Measurements from ENCODE around the gene SUMO2.
"Not testable (repeated sequence)": the region's sequence is repeated elsewhere in the genome, so short reads cannot be mapped to it uniquely, and the experiment has no call there.

The SUMO2 gene

GRCh38 chr17:75181608-75182318, 996 bp downstream of the SUMO2 start:
- no peak for DNase-seq

DNA sequence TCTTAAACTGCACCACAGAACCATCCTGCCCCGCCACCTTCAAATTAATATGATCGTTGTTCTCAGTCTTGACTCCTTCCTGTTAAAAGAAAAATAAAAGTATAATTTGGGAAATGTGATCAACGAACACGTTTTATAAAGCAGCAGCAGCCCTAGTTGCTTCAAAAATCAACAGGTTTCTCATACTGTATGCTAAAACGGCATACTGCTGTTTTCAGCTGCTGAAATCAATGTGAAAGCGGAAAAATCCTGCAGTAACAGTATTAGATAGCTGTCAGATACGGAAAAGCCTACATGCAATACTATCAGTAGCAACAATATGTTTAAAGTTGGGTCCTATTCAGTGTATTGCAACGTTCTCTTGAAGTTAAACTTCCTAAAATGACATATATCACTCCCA, 1.6 kb downstream of the SUMO2 start:
- no peak for DNase-seq

DNA sequence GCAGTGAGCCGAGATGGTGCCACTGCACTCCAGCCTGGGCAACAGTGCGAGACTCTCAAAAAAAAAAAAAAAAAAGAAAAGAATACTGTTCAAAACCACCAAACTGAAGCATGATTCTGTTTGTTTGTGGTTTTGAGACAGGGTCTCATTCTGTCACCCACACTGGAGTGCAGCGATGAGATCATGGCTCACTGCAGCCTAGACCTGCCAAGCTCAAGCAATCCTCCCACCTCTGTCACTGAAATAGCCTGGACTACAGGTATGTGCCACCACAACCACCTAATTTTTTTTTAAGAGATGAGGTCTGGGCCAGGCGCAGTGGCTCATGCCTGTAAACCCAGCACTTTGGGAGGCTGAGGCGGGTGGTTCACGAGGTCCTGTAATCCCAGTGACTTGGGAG, 4.3 kb downstream of the SUMO2 start:
- DNase-seq, result no peak

DNA sequence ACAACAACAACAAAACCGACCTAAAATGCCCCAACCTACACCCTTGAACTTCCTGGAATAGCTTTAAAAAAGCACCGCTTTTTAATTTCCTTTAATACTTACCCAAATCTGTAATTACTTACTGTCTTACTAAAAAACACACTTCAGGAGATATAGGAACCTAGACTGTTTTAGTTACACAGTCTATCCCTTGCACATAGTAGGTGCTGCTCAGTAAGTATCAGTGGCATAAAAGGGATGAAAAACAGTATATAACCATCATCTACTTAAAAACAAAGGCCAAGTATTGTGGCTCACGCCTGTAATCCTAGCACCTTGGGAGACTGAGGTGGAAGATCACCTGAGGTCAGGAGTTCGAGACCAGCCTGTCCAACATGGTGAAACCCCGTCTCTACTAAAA, 6.1 kb downstream of the SUMO2 start:
- no peak for DNase-seq

- DNase-seq, result no peak
These were observed 7.8 kb downstream of the SUMO2 start for GRCh38 chr17:75174996-75175395.

- no peak for DNase-seq
These were observed 9.2 kb downstream of the SUMO2 start for GRCh38 chr17:75173526-75173925.

DNA sequence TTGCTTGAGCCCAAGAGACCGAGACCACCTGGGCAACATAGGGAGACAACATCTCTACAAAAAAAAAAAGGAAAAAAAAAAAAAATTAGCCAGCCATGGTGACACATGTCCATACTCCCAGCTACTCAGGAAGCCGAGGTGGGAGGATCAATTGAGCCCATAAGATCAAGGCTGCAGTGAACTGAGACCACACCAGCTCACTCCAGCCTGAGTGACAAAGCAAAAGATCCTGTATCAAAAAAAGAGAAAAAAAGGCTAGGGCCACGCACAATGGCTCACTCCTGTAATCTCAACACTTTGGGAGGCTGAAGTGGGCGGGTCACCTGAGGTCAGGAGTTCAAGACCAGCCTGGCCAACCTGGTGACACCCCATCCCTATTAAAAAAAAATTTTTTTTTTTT, 13.8 kb downstream of the SUMO2 start:
- no peak for DNase-seq

- DNase-seq, result not testable (repeated sequence)
These were observed 18.2 kb downstream of the SUMO2 start for GRCh38 chr17:75164606-75165005.

GRCh38 chr17:75163074-75163473, 19.7 kb downstream of the SUMO2 start:
- no peak for DNase-seq

DNA sequence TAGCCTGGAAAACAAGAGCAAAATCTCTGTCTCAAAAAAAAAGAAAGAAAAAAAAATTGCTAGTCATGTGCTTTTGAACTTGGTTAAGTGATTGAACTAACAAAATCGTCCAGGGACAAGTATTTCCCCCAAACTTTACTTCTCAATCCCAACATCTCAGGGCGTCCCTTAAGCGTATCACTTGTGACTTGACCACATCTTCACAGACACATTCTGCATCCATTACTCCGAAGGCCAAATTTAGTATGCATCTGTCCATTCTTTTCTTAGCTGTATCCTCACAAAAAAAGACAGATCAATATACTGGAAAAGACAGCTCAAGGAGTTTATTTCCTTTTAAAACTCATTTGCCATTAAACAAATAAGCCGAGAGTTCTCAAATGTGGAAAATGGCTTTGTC, 22.5 kb downstream of the SUMO2 start:
- DNase-seq, result no peak

DNA sequence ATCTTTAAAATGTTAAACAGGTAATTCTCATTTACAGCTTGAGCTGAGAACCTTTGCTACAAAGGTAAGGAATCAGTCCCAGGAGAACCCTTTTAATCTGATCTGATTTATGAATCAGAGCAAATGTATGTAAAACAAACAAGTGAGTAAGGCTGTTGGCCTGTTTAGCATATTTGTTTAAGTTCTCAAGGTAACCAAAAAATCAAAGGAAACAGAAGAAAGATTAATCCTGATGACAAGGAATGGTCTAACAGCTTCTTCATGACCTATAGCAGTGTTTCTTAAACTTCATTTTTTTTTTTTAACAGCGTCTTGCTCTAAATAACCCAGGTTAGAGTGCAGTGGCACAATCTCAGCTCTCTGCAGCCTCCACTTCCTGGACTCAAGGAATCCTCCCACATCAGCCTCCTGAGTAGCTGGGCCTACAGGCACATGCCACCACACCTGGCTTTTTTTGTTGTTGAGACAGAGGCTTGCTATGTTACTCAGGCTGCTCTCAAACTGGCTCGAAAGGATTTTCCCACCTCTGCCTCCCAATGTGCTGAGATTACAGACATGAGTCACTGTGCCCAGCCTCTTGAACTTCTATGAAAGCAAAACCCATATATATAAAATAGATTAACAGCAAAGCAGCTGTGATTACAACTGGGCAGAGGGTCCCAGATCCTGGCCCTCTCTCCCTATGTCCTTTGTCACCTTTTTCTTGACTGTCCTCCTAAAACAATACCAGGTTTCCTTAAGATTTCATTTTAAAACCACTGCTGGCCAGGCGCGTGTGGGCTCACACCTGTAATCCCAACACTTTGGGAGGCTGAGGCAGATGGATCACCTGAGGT, 23.3 kb downstream of the SUMO2 start:
- DNase-seq, result no peak

- not testable (repeated sequence) for DNase-seq
These were observed 24.3 kb downstream of the SUMO2 start for GRCh38 chr17:75158480-75158879.

- DNase-seq, result no peak
These were observed 27.6 kb downstream of the SUMO2 start for GRCh38 chr17:75155191-75155601.

- peak; percentile 96 for DNase-seq
These were observed 28.3 kb downstream of the SUMO2 start, which contains the start of gene JPT1 for GRCh38 chr17:75154195-75155106. TSS of gene JPT1 (minus strand) at chr17:75154512. CDS start at chr17:75154397, 115 bp downstream.

DNA sequence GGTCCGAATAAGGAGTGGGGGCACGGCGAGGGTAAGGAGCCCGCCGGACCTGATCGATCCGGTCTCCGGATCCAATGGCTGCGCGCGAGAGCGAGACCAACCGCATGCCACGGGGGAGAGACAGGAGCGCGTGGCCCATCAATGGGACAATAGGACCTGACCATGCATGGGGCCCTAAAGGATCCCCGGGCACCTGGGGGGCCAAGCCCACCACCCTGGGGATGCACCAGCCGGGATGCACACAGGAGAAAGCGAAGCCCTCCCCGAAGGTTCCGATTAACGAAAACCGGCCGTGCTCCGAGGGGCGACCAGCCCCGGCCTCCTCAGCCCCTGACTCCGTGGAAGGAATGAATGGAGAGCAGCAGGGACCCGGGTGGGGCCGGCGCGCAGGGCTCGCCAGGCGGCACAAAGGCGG, 29.0 kb downstream of the SUMO2 start:
- DNase-seq, result peak; percentile 18

GRCh38 chr17:75152922-75153779, 29.6 kb downstream of the SUMO2 start:
- DNase-seq, result peak; percentile 28

DNA sequence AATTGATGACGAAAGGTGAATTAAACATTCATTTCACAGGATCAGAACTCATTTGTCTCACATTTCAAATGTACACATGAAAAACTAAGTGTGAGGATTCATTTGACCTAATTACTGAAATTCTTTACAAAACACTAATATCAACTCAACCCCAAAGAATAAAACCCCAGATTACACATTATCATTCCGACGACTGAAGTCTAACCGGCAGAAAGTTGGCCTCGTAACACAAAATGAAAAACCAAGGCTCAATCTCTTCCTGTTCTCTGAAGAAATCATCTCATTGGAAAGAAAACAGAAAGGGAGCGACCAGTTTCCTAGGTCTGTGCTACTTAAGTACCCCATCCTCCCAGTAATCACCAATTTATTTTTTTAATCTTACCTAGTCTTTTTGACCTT, 30.2 kb downstream of the SUMO2 start:
- DNase-seq, result no peak

- DNase-seq, result no peak
These were observed 30.8 kb downstream of the SUMO2 start for GRCh38 chr17:75151930-75152329.

- DNase-seq, result no peak
These were observed 34.7 kb downstream of the SUMO2 start for GRCh38 chr17:75147878-75148546.

DNA sequence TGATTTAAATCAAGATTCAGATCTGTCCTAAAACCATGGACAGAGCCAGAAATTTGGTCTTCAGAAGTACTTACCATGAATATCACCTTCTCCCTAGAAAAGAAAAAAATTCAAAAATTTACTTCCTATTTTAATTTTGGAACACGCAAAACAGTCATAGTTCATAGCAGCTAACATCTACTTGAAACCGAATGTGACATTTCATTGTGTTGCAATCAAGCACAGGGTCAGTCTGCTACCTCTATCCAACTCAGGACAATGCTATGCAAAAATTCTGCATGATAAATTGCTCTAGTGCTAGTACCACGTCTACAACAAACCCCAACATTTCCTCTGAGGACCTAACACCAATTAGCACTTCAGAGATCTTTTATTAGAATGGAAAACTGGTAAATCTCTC, 36.2 kb downstream of the SUMO2 start:
- no peak for DNase-seq

DNA sequence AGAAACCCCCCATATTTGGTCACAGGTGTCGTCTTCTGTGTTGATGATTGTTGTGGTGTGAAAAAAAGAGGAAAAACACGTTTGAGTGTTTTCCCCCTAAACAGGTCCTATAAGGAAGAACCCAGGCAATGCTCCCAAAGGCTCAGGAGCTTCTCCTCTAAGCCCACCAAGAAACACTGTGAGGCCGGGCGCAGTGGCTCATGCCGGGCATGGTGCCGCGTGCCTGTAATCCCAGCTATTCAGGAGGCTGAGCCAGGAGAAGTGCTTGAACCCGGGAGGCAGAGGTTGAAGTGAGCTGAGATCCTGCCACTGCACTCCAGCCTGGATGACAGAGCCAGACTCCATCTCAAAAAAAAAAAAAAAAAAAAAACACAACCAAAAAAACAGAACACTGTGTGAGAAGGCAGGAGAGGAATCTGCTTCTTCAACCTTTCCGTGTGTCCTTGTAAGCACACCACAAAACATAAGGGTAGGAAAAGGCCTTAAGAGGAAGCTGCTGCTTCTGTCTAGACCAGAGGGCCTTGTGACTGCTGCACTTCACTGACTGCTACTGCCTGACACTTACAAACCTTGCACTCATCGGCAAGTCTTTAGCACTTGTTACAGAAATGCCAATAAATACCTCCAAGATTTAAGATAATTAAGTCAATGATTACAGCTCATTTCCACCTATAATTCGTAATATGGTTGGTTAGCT, 37.8 kb downstream of the SUMO2 start:
- DNase-seq, result no peak

All from NCI-H1105 treated with DMSO at 0.1 percent for 48 hours (cell line).